Loucy (cell line): ENCODE data around the gene ADAMTS16.

Source experiments
- H2AFZ ChIP-seq: fragments of 200-600 bp; sonication (generic); 2 replicates; pipeline ENCODE4 v1.6.0; 2016; ENCODE audit warnings: antibody characterized with exemption, mild to moderate bottlenecking, low read length, moderate library complexity
- H3F3A ChIP-seq: fragments of 200-600 bp; 2 replicates; pipeline ENCODE4 v1.6.0; 2016; ENCODE audit warnings: antibody characterized with exemption, low read depth, mild to moderate bottlenecking
- H3K27me3 ChIP-seq: fragments of 200-600 bp; sonication (generic); 2 replicates; pipeline ENCODE4 v1.6.1; 2014; ENCODE audit warnings: low read length, mild to moderate bottlenecking; ENCODE audit not compliant: insufficient read depth, poor library complexity, severe bottlenecking
- H3K36me3 ChIP-seq: fragments of 200-600 bp; sonication (generic); 2 replicates; pipeline ENCODE4 v1.6.1; 2016; ENCODE audit warnings: low read length; ENCODE audit not compliant: insufficient read depth
- H3K4me1 ChIP-seq: fragments of 200-600 bp; sonication (generic); 2 replicates; pipeline ENCODE4 v1.5.1; 2014; ENCODE audit warnings: low read length, mild to moderate bottlenecking; ENCODE audit not compliant: insufficient read depth, poor library complexity, severe bottlenecking
- H3K4me2 ChIP-seq: fragments of 200-600 bp; sonication (generic); 2 replicates; pipeline ENCODE4 v1.6.0; 2014; ENCODE audit warnings: antibody characterized with exemption, low read length, low read depth, mild to moderate bottlenecking; ENCODE audit not compliant: poor library complexity, severe bottlenecking
- H3K4me3 ChIP-seq: fragments of 200-600 bp; sonication (generic); 2 replicates; pipeline ENCODE4 v1.5.1; 2014; ENCODE audit warnings: low read length, mild to moderate bottlenecking, mixed read lengths; ENCODE audit not compliant: poor library complexity, severe bottlenecking
- H3K79me2 ChIP-seq: fragments of 200-600 bp; sonication (generic); 2 replicates; pipeline ENCODE4 v1.6.1; 2014; ENCODE audit warnings: low read length; ENCODE audit not compliant: insufficient read depth
- H3K9ac ChIP-seq: fragments of 200-600 bp; sonication (generic); 2 replicates; pipeline ENCODE4 v1.6.0; 2014; ENCODE audit warnings: mild to moderate bottlenecking, low read depth, low read length, moderate library complexity; ENCODE audit not compliant: poor library complexity, severe bottlenecking
- H3K9me2 ChIP-seq: fragments of 200-600 bp; sonication (generic); replicated peaks from 2 replicates; pipeline ENCODE4 v1.6.1; 2016; ENCODE audit warnings: low read depth, low read length, mixed read lengths
- H3K9me3 ChIP-seq: fragments of 200-600 bp; sonication (generic); 2 replicates; pipeline ENCODE4 v1.6.1; 2014; ENCODE audit warnings: mild to moderate bottlenecking, antibody characterized with exemption, low read length, low read depth; ENCODE audit not compliant: insufficient read depth
- H4K20me1 ChIP-seq: fragments of 200-600 bp; sonication (generic); 2 replicates; pipeline ENCODE4 v1.6.0; 2014; ENCODE audit warnings: antibody characterized with exemption, low read length, mild to moderate bottlenecking; ENCODE audit not compliant: insufficient read depth, poor library complexity, severe bottlenecking
- EZH2phosphoT487 ChIP-seq: fragments of 200-600 bp; IDR thresholded peaks from 2 replicates; pipeline ENCODE4 v1.6.1; 2018; ENCODE audit warnings: antibody characterized with exemption, mild to moderate bottlenecking, moderate library complexity, borderline replicate concordance
- TF ChIP-seq, protein P1 (sequence below): fragments of 200-600 bp; sonication (generic); conservative IDR thresholded peaks from 2 replicates; pipeline ENCODE4 v1.5.1; 2014; ENCODE audit warnings: mild to moderate bottlenecking, antibody characterized with exemption, low read length

Gene ADAMTS16

DNA sequence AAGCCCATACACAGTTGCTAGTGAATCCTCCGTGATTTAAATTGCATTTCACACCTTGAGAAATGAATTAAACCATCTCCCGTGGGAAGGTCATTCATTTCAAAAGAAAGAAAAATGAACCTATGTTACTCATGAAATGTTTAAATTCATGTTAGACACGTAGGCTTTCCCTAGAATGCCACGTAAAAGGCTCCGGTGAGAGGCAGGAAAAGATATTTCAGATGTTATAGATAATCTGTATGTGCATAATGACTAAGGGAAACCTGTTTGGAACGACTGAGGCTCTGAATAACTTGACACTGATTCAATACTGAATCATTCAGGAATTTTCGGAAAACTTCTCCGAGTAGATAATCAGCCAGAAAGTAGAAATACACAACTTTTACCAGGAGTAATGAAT lies 148.1 kb downstream of the ADAMTS16 start:
- H2AFZ ChIP-seq: no peak overlapping the region
- H3K4me3 ChIP-seq: no peak overlapping the region
- H3F3A ChIP-seq: no peaks in the 10 kb centered on the region
- no peaks in the 10 kb centered on the region for H3K4me1 ChIP-seq
- no peaks in the 10 kb centered on the region for H3K36me3 ChIP-seq
- TF ChIP-seq EZH2phosphoT487: no peak
- TF ChIP-seq, protein P1, sequence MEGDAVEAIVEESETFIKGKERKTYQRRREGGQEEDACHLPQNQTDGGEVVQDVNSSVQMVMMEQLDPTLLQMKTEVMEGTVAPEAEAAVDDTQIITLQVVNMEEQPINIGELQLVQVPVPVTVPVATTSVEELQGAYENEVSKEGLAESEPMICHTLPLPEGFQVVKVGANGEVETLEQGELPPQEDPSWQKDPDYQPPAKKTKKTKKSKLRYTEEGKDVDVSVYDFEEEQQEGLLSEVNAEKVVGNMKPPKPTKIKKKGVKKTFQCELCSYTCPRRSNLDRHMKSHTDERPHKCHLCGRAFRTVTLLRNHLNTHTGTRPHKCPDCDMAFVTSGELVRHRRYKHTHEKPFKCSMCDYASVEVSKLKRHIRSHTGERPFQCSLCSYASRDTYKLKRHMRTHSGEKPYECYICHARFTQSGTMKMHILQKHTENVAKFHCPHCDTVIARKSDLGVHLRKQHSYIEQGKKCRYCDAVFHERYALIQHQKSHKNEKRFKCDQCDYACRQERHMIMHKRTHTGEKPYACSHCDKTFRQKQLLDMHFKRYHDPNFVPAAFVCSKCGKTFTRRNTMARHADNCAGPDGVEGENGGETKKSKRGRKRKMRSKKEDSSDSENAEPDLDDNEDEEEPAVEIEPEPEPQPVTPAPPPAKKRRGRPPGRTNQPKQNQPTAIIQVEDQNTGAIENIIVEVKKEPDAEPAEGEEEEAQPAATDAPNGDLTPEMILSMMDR: no peak
- no peak overlapping the region for H3K4me2 ChIP-seq
- no peaks in the 10 kb centered on the region for H3K79me2 ChIP-seq
- no peaks in the 10 kb centered on the region for H3K9me2 ChIP-seq
- H4K20me1 ChIP-seq: no peaks in the 10 kb centered on the region
- no peak overlapping the region for H3K9ac ChIP-seq
- no peaks in the 10 kb centered on the region for H3K27me3 ChIP-seq
- peaks cover 2% of the 10 kb centered on the region; the same call in 1 of the 2 replicates for H3K9me3 ChIP-seq

DNA sequence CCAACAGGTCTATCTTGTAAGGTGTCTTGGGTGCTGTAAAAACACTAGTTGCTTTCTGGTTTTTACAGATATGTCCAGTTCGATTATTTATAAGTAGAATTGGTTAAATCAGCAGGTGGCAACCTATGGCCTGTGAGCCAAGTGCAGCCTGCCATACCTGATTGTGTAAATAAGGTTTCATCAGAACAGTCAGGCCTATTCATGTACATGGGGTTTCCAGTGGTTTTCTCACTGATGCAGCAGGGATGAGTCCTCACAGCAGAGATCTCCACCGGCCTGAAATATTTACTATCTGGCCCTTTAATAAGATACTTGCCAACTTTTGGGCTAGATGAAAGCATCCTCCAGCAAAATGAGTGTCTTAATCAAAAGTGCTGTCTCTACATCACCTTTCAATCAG lies 149.4 kb downstream of the ADAMTS16 start:
- Histone ChIP-seq H3K27me3 (no peaks in the 10 kb centered on the region), H4K20me1 (no peaks in the 10 kb centered on the region), H3K4me1 (no peaks in the 10 kb centered on the region), H3K4me2 (no peak overlapping the region), H2AFZ (no peak overlapping the region), H3F3A (no peaks in the 10 kb centered on the region), H3K9me2 (no peaks in the 10 kb centered on the region), H3K9ac (no peak overlapping the region), H3K79me2 (no peaks in the 10 kb centered on the region), H3K9me3 (peaks cover 10% of the 10 kb centered on the region; the same call in 1 of the 2 replicates), H3K36me3 (no peaks in the 10 kb centered on the region), H3K4me3 (no peak overlapping the region)
- TF ChIP-seq, protein P1: no peak
- TF ChIP-seq EZH2phosphoT487: no peak

DNA sequence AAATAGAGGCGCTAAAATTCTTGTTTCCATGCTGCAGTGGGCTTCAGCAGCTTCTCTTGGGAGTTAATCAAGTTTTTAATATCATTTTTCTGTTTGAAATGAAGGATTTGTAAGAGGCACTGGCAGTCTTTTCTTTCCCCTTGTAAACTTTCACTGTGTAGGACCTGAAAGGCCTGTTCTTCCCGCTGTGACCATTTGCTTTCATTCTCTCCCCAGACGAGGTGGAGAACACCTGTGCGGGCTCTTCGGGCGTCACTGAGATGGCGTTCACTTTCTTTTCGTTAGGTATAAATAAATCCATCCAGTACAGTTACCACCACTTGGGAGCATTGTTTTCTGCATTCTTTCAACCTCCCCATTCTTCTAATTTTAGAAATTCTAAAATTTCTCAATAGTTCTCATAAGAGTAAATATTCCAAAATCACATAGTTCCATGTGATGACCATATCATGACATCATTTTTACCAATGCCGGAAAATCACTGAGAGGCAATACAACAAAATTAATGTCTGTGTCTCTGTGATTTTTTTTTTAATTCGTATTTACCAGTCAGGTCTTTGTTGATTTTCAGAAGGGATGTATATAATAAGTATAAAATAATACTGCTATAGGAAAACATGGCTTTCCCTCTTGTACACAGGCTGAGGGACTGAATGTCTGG lies 150.7 kb downstream of the ADAMTS16 start:
- H3K36me3 ChIP-seq: no peaks in the 10 kb centered on the region
- H3K9ac ChIP-seq: no peak overlapping the region
- H3F3A ChIP-seq: no peaks in the 10 kb centered on the region
- H3K4me3 ChIP-seq: no peak overlapping the region
- TF ChIP-seq, protein P1: no peak
- no peak for TF ChIP-seq EZH2phosphoT487
- no peaks in the 10 kb centered on the region for H3K4me1 ChIP-seq
- no peak overlapping the region for H3K4me2 ChIP-seq
- H3K9me2 ChIP-seq: no peaks in the 10 kb centered on the region
- no peak overlapping the region for H2AFZ ChIP-seq
- H4K20me1 ChIP-seq: no peaks in the 10 kb centered on the region
- peaks cover 11% of the 10 kb centered on the region; the same call in 1 of the 2 replicates for H3K9me3 ChIP-seq
- H3K27me3 ChIP-seq: no peaks in the 10 kb centered on the region
- H3K79me2 ChIP-seq: no peaks in the 10 kb centered on the region
